A549 (cell line): ENCODE data around the gene AMOTL1. TPM values are rescaled to one million over a fixed set of nuclear protein-coding genes. Genes with fewer than 3 reads are reported as not detected.
A peak's percentile ranks its signal among the peaks of the same experiment; 100 is the strongest.

Source experiments
- ATAC-seq, 2 experiments: fragments of 200-7000 bp in 1 of 2; fragments of >200 bp in 1 of 2; cut with Nextera tagmentation in 1 of 2; cut with Tn5 transposase in 1 of 2; 3 replicates each; pipeline versions ENCODE4 v1.8.0 to v1.9.1; 2018 to 2020; ENCODE audit warnings: mild to moderate bottlenecking in 1 of 2, moderate library complexity in 1 of 2
- CTCF ChIA-PET: fragments of 300-600 bp; sonication (Branson Sonifier 250); formaldehyde crosslinking; extraction: SDS; loops from one replicate; lab custom pipeline; 2021; ENCODE audit warnings: antibody characterized with exemption, inconsistent platforms; lab: Yijun Ruan, JAX
- POLR2A ChIA-PET: fragments of 350-600 bp; formaldehyde crosslinking; extraction: SDS; loops from one replicate; lab custom pipeline; 2021; ENCODE audit warnings: antibody characterized with exemption, inconsistent platforms; lab: Yijun Ruan, JAX
- DNase-seq, 2 experiments: peaks; one replicate each; pipeline versions ENCODE4 v3.0.0 to v3.0.0-alpha.2; 2011 to 2016; ENCODE audit warnings: low read depth in 1 of 2, low spot score in 1 of 2
- FAIRE-seq: peaks from 2 replicates; lab custom pipeline; 2011; peaks lifted over from hg19 to GRCh38; lab: Jason Lieb, UNC
- H3K27ac ChIP-seq, 2 experiments: fragments of >200 bp; sonication (Bioruptor Twin); formaldehyde crosslinking; 3 replicates each; pipeline ENCODE4 v1.5.1; 2016 to 2017
- H3K4me1 ChIP-seq: fragments of >200 bp; sonication (Bioruptor Twin); formaldehyde crosslinking; 3 replicates; pipeline ENCODE4 v1.6.1; 2016
- H3K4me2 ChIP-seq: fragments of >200 bp; sonication (Bioruptor Twin); formaldehyde crosslinking; 3 replicates; pipeline ENCODE4 v1.6.1; 2016
- H3K4me3 ChIP-seq: fragments of >200 bp; sonication (Bioruptor Twin); formaldehyde crosslinking; 3 replicates; pipeline ENCODE4 v1.5.1; 2016
- H3K9me3 ChIP-seq: fragments of >200 bp; sonication (Bioruptor Twin); formaldehyde crosslinking; 3 replicates; pipeline ENCODE4 v1.6.1; 2016
- BHLHE40 ChIP-seq: IDR thresholded peaks from 2 replicates; pipeline ENCODE4 v1.6.1; 2012; ENCODE audit warnings: low read depth, low read length, inconsistent platforms
- CBX8 ChIP-seq: fragments of 200-600 bp; sonication (generic); IDR thresholded peaks from 2 replicates; pipeline ENCODE4 v1.6.1; 2016
- CHD2 ChIP-seq: fragments of 150-350 bp; IDR thresholded peaks from 2 replicates; pipeline ENCODE4 v1.6.1; 2014; ENCODE audit warnings: low read length; ENCODE audit not compliant: partially characterized antibody
- CHD4 ChIP-seq: fragments of 200-600 bp; sonication (generic); IDR thresholded peaks from 2 replicates; pipeline ENCODE4 v1.6.1; 2016; ENCODE audit warnings: antibody characterized with exemption, mild to moderate bottlenecking, borderline replicate concordance
- CTCF ChIP-seq: fragments of >200 bp; sonication (Bioruptor Twin); formaldehyde crosslinking; IDR thresholded peaks from 3 replicates; pipeline ENCODE4 v1.5.1; 2016
- ELK1 ChIP-seq: fragments of 150-350 bp; IDR thresholded peaks from 2 replicates; pipeline ENCODE4 v1.6.1; 2014; ENCODE audit warnings: low read depth, mild to moderate bottlenecking, low read length
- FOSL2 ChIP-seq, 2 experiments: fragments of 450-650 bp in 1 of 2; fragments of >200 bp in 1 of 2; sonication (Bioruptor Twin) in 1 of 2; formaldehyde crosslinking; IDR thresholded peaks; 2 replicates each; pipeline versions ENCODE4 v1.5.0 to v1.6.1; 2016 to 2020; ENCODE audit warnings: mild to moderate bottlenecking in 1 of 2, moderate library complexity in 1 of 2
- GATA3 ChIP-seq: IDR thresholded peaks from 2 replicates; pipeline ENCODE4 v1.6.1; 2012; ENCODE audit warnings: borderline replicate concordance
- HDAC2 ChIP-seq: fragments of 200-600 bp; sonication (generic); IDR thresholded peaks from 2 replicates; pipeline ENCODE4 v1.6.1; 2016
- KDM1A ChIP-seq: fragments of 200-600 bp; sonication (generic); IDR thresholded peaks from 2 replicates; pipeline ENCODE4 v1.6.1; 2016; ENCODE audit warnings: low read depth, mild to moderate bottlenecking
- KDM5A ChIP-seq: fragments of 200-600 bp; sonication (generic); IDR thresholded peaks from 2 replicates; pipeline ENCODE4 v1.6.1; 2016; ENCODE audit warnings: antibody characterized with exemption, mild to moderate bottlenecking
- MYC ChIP-seq: IDR thresholded peaks from 2 replicates; pipeline ENCODE4 v1.6.1; 2012; ENCODE audit warnings: mild to moderate bottlenecking, inconsistent platforms, low read length, improper control_type of control experiment, borderline replicate concordance
- NPAS2 ChIP-seq: fragments of 250-450 bp; sonication (Bioruptor Pico); IDR thresholded peaks from 2 replicates; pipeline ENCODE4 v1.8.0; 2022; ENCODE audit warnings: mild to moderate bottlenecking, moderate library complexity, borderline replicate concordance
- NR3C1 ChIP-seq: fragments of >200 bp; sonication (Bioruptor Twin); formaldehyde crosslinking; IDR thresholded peaks from 3 replicates; pipeline ENCODE4 v1.6.1; 2017
- PBX3 ChIP-seq: IDR thresholded peaks from 2 replicates; pipeline ENCODE4 v1.6.1; 2012
- POLR2A ChIP-seq: IDR thresholded peaks from 2 replicates; pipeline ENCODE4 v1.6.1; 2012; ENCODE audit warnings: mild to moderate bottlenecking, low read length
- RAD21 ChIP-seq, 2 experiments: fragments of >200 bp in 1 of 2; sonication (Bioruptor Twin) in 1 of 2; formaldehyde crosslinking in 1 of 2; IDR thresholded peaks in 1 of 2; conservative IDR thresholded peaks in 1 of 2; 2 replicates in 1 of 2; 3 replicates in 1 of 2; pipeline ENCODE4 v1.6.1; 2012 to 2018; ENCODE audit warnings: inconsistent platforms in 1 of 2
- RCOR1 ChIP-seq: fragments of 150-350 bp; IDR thresholded peaks from 2 replicates; pipeline ENCODE4 v1.6.1; 2014; ENCODE audit warnings: antibody characterized with exemption, low read length, low read depth
- SMC3 ChIP-seq: fragments of >200 bp; sonication (Bioruptor Twin); formaldehyde crosslinking; IDR thresholded peaks from 3 replicates; pipeline ENCODE4 v1.6.1; 2018; ENCODE audit warnings: inconsistent platforms
- TP53 ChIP-seq: fragments of 250-450 bp; sonication (Bioruptor Pico); IDR thresholded peaks from 2 replicates; pipeline ENCODE4 v1.5.0; 2021; ENCODE audit warnings: mild to moderate bottlenecking, moderate library complexity
- ZC3H11A ChIP-seq: fragments of 450-650 bp; IDR thresholded peaks from 2 replicates; pipeline ENCODE4 v1.6.1; 2014; ENCODE audit warnings: antibody characterized with exemption, mild to moderate bottlenecking
- ZSCAN20 ChIP-seq: fragments of 250-450 bp; sonication (Bioruptor Pico); IDR thresholded peaks from 2 replicates; pipeline ENCODE4 v1.8.0; 2022; ENCODE audit warnings: mild to moderate bottlenecking, moderate library complexity
- WGBS: methylation state at CpG from one replicate; pipeline ENCODE4 v1.1.6; 2017; ENCODE audit errors: missing lambda C conversion rate; 5-methylcytosine and 5-hydroxymethylcytosine counted together
- polyA plus RNA-seq, 4 experiments: library from polyadenylated mRNA; depleted of rRNA in 3 of 4; stranded (reverse); fragments of >200 nt; fragmentation: RNase III in 1 of 4; extraction: RNeasy Plus Mini Kit Qiagen cat#74134 plus additional on column Dnase treatment in 1 of 4; gene quantifications; 2 replicates in 3 of 4; 3 replicates in 1 of 4; pipeline ENCODE4 v1.2.3, GENCODE V29; 2011 to 2017
- TF ChIP-seq, protein P1 (sequence below): fragments of 250-450 bp; sonication (Bioruptor Pico); IDR thresholded peaks from 2 replicates; pipeline ENCODE4 v1.5.0; 2020; ENCODE audit warnings: low read depth, mild to moderate bottlenecking, moderate library complexity
- TF ChIP-seq, protein P2 (sequence below): IDR thresholded peaks from 2 replicates; pipeline ENCODE4 v1.6.1; 2012

AMOTL1 gene
- polyA plus RNA-seq, 2 of the 4 experiments (the other 2 are of a cell fraction) = 3.9 to 12.2 TPM

DNA sequence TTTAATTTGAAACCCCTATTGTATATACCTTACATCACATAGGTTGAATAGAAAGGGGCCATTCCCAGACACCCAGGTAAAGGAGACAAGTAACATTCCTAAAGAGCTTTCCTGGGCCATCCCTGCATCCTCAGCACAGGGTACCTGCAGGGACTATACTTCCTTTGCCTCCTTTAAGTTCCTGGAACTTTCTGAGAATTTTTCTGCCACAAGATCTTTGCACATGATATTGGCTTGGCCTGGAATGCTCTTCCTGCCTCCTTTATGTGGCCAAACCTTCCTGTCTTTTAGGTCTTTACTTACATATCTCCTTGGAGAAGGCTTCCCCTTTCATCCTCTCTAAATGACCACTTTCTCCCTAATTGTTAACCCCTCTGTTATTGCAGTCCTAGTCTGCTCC lies 7.9 kb upstream of the AMOTL1 start:
- Histone ChIP-seq H3K4me3 (no peak overlapping the region), H3K4me2 (no peak overlapping the region), H3K9me3 (no peaks in the 10 kb centered on the region), H3K4me1 (peaks cover 6% of the 10 kb centered on the region), H3K27ac (no peak overlapping the region)
- ATAC-seq = no peak
- DNase-seq = no peak
- no peak for FAIRE-seq
- ChIA-PET CTCF (interaction anchor here (2.8 kb wide), 1 partner anchor 137 kb away, joined by 8 read pairs; no protein-coding TSS in a partner anchor), POLR2A (no interaction called here)
- TF ChIP-seq CHD4 (no peak), RCOR1 (no peak), BHLHE40 (no peak), NPAS2 (CRISPR knock-in tag) (no peak), MYC (no peak), KDM5A (no peak), CBX8 (no peak), PBX3 (no peak), RAD21 (conservative IDR thresholded peaks at IDR 0.05 in 1 of 2, IDR thresholded peaks at IDR 0.05 in 1 of 2) (no peak), CHD2 (no peak), HDAC2 (no peak), TP53 (CRISPR knock-in tag) (no peak), ZSCAN20 (CRISPR knock-in tag) (no peak), FOSL2 (IDR thresholded peaks at IDR 0.05) (no peak), FOSL2 (CRISPR knock-in tag; IDR thresholded peaks at IDR 0.05) (no peak), NR3C1 (no peak)
- TF ChIP-seq, protein P1, sequence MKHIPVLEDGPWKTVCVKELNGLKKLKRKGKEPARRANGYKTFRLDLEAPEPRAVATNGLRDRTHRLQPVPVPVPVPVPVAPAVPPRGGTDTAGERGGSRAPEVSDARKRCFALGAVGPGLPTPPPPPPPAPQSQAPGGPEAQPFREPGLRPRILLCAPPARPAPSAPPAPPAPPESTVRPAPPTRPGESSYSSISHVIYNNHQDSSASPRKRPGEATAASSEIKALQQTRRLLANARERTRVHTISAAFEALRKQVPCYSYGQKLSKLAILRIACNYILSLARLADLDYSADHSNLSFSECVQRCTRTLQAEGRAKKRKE = no peak
- TF ChIP-seq, protein P2, sequence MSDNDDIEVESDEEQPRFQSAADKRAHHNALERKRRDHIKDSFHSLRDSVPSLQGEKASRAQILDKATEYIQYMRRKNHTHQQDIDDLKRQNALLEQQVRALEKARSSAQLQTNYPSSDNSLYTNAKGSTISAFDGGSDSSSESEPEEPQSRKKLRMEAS = no peak

GRCh38 chr11:94762208-94762607 lies 5.9 kb upstream of the AMOTL1 start:
- H3K9me3 ChIP-seq = no peaks in the 10 kb centered on the region
- no peak overlapping the region for H3K27ac ChIP-seq
- H3K4me3 ChIP-seq = no peak overlapping the region
- ATAC-seq = peak; percentile 82 to 85
- FAIRE-seq = no peak
- 85% methylated on average over 1 of the region's 1 CpG for WGBS
- no peak for TF ChIP-seq KDM1A
- peak; percentile 68 for TF ChIP-seq RAD21 (conservative IDR thresholded peaks at IDR 0.05 in 1 of 2, IDR thresholded peaks at IDR 0.05 in 1 of 2)
- no peak for TF ChIP-seq POLR2A
- peak; percentile 66 for TF ChIP-seq SMC3
- no peak for TF ChIP-seq ELK1
- TF ChIP-seq ZC3H11A = no peak
- peak; percentile 54 for TF ChIP-seq CTCF
- TF ChIP-seq GATA3 = no peak
- DNase-seq = peak in 1 of 2 experiments; percentile 44
- ChIA-PET CTCF (interaction anchor here (0.7 to 2.8 kb wide), 8 partner anchors 9 to 139 kb away, joined by 3 to 8 read pairs (median 4); no protein-coding TSS in a partner anchor), POLR2A (no interaction called here)
- H3K4me1 ChIP-seq = peaks cover 6% of the 10 kb centered on the region
- H3K4me2 ChIP-seq = no peak overlapping the region
